B cell (primary cell): ENCODE measurements around the gene OTOGL. TPM values are rescaled to one million over a fixed set of nuclear protein-coding genes. Genes with fewer than 3 reads are reported as not detected.

Experiments
- ATAC-seq: fragments of 200-7000 bp; cut with Tn5 transposase; one replicate; pipeline ENCODE4 v1.10.0; 2021; ENCODE audit warnings: low read depth, mild to moderate bottlenecking, moderate number of reproducible peaks, moderate library complexity
- CTCF ChIA-PET: fragments of 350-600 bp; sonication (Branson Sonifier 250); formaldehyde crosslinking; loops from one replicate; lab custom pipeline; 2021; ENCODE audit warnings: antibody characterized with exemption, inconsistent platforms; lab: Charles Lee
- POLR2A ChIA-PET: fragments of 350-600 bp; sonication (Branson Sonifier 250); formaldehyde crosslinking; loops from one replicate; lab custom pipeline; 2021; ENCODE audit warnings: antibody characterized with exemption; lab: Charles Lee
- DNase-seq: peaks from one replicate; pipeline ENCODE4 v3.0.0; 2013
- H2AFZ ChIP-seq: 2 replicates; pipeline ENCODE4 v1.6.1; 2012; ENCODE audit warnings: mild to moderate bottlenecking, low read depth, low read length; ENCODE audit not compliant: insufficient read depth, poor library complexity, severe bottlenecking
- H3K27ac ChIP-seq, 2 donors: 1 replicate in 1 of 2; 2 replicates in 1 of 2; pipeline ENCODE4 v1.5.1; 2012 to 2013; ENCODE audit warnings: low read length in 2 of 2, mild to moderate bottlenecking in 2 of 2, moderate library complexity in 1 of 2
- H3K27me3 ChIP-seq, 4 experiments: fragments of 200-600 bp in 1 of 4; sonication (generic) in 1 of 4; replicated peaks in 1 of 4; 1 replicate in 2 of 4; 2 replicates in 2 of 4; pipeline versions ENCODE4 v1.6.1 to v1.7.0; 2013 to 2016; ENCODE audit warnings: low read length in 3 of 4, mild to moderate bottlenecking in 2 of 4, mixed read lengths in 1 of 4, moderate library complexity in 1 of 4; ENCODE audit not compliant: insufficient read depth in 4 of 4, control insufficient read depth in 3 of 4; ENCODE audit errors: control extremely low read depth in 1 of 4
- H3K36me3 ChIP-seq, 2 experiments: replicated peaks in 1 of 2; 1 replicate in 1 of 2; 2 replicates in 1 of 2; pipeline versions ENCODE4 v1.6.1 to v1.7.1; 2013; ENCODE audit warnings: low read length in 1 of 2; ENCODE audit not compliant: insufficient read depth in 2 of 2, control insufficient read depth in 1 of 2; ENCODE audit errors: control extremely low read depth in 1 of 2, extremely low read depth in 1 of 2
- H3K4me1 ChIP-seq, 2 donors: fragments of 200-600 bp in 1 of 2; sonication (generic) in 1 of 2; 1 replicate in 1 of 2; 2 replicates in 1 of 2; pipeline versions ENCODE4 v1.5.1 to v1.6.1; 2013 to 2017; ENCODE audit warnings: low read length in 2 of 2; ENCODE audit not compliant: control insufficient read depth in 2 of 2, insufficient read depth in 2 of 2
- H3K4me2 ChIP-seq: replicated peaks from 2 replicates; pipeline ENCODE3; 2012; ENCODE audit warnings: mild to moderate bottlenecking, low read depth, low read length; ENCODE audit not compliant: poor library complexity, severe bottlenecking
- H3K4me3 ChIP-seq, 5 experiments: fragments of 200-600 bp in 1 of 5; sonication (generic) in 1 of 5; 1 replicate in 3 of 5; 2 replicates in 2 of 5; pipeline versions ENCODE4 v1.5.1 to v1.7.0; 2011 to 2016; ENCODE audit warnings: low read length in 4 of 5, mild to moderate bottlenecking in 4 of 5, low read depth in 2 of 5, control low read depth in 1 of 5, moderate library complexity in 1 of 5; ENCODE audit not compliant: insufficient read depth in 1 of 5; ENCODE audit errors: control extremely low read depth in 1 of 5, extremely low read depth in 1 of 5
- H3K79me2 ChIP-seq: fragments of 200-600 bp; sonication (generic); one replicate; pipeline ENCODE4 v1.6.0; 2016; ENCODE audit warnings: low read length; ENCODE audit not compliant: control insufficient read depth, insufficient read depth
- H3K9ac ChIP-seq: fragments of 200-600 bp; sonication (generic); 2 replicates; pipeline ENCODE4 v1.6.1; 2017; ENCODE audit warnings: mild to moderate bottlenecking, low read length, moderate library complexity
- H3K9me3 ChIP-seq, 3 donors: one replicate each; pipeline versions ENCODE4 v1.6.1 to v1.7.1; 2013; ENCODE audit warnings: low read length in 2 of 3; ENCODE audit not compliant: control insufficient read depth in 2 of 3, insufficient read depth in 1 of 3; ENCODE audit errors: control extremely low read depth in 1 of 3
- H4K20me1 ChIP-seq: 2 replicates; pipeline ENCODE4 v1.6.0; 2012; ENCODE audit warnings: mild to moderate bottlenecking, low read length; ENCODE audit not compliant: insufficient read depth, control insufficient read depth, poor library complexity, severe bottlenecking
- H3K27ac Mint-ChIP-seq: one replicate; pipeline ENCODE4 v1.8.0; 2021; ENCODE audit warnings: mixed read lengths
- H3K27me3 Mint-ChIP-seq: one replicate; pipeline ENCODE4 v1.8.0; 2021; ENCODE audit warnings: mixed read lengths
- H3K4me1 Mint-ChIP-seq: one replicate; pipeline ENCODE4 v1.8.0; 2021; ENCODE audit warnings: mixed read lengths
- H3K4me3 Mint-ChIP-seq: one replicate; pipeline ENCODE4 v1.8.0; 2021; ENCODE audit warnings: mixed read lengths
- H3K9me3 Mint-ChIP-seq: one replicate; pipeline ENCODE4 v1.8.0; 2022; ENCODE audit warnings: mixed read lengths; ENCODE audit not compliant: insufficient read depth
- CTCF ChIP-seq: fragments of 200-600 bp; IDR thresholded peaks from one replicate; pipeline ENCODE4 v1.8.0; 2022; ENCODE audit warnings: antibody characterized with exemption, mild to moderate bottlenecking
- EZH2 ChIP-seq: IDR thresholded peaks from 2 replicates; pipeline ENCODE4 v1.6.1; 2012; ENCODE audit warnings: borderline replicate concordance, low read depth, mild to moderate bottlenecking, moderate library complexity, low read length; ENCODE audit not compliant: insufficient read depth, poor library complexity, severe bottlenecking
- intact Hi-C: fragments of 100-400 bp; cut with micrococcal nuclease; formaldehyde crosslinking; loops from one replicate; pipeline ENCODE4 v1.10.0; 2022
- polyA plus RNA-seq: library from polyadenylated mRNA; depleted of rRNA; stranded (reverse); fragments of >200 nt; gene quantifications from 2 replicates; pipeline ENCODE4 v1.2.3, GENCODE V29; 2012
- total RNA-seq, 2 donors: library from RNA; stranded (reverse); fragments of 120-200 nt in 1 of 2; gene quantifications; 1 replicate in 1 of 2; 2 replicates in 1 of 2; pipeline versions ENCODE4 v1.2.3 to v1.2.4, GENCODE V29; 2013 to 2022

OTOGL gene
- total and polyA plus RNA-seq, 2 donors (not counting 1 experiment from before 2014, with no cell fraction given): not detected

DNA sequence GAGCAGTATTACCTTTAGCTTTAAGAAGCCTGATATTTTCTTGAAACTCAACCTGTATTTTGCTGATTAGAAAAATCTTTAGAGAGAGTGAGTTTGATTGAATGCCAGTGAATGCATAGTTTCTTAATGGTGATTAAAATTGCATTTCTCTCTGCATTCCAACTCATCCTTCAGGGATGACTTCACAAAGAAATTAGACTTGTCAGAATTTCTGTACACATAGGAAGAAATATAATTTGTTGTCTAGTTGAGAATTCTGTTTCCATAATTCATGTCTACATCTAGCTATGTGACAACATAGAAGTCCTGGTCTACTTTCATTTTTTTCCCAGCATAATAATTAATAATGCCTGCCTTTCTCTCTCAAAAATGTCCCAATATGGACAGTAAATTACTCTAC, 136.6 kb downstream of the OTOGL start:
- POLR2A ChIA-PET: no interaction called here
- CTCF ChIA-PET: no interaction called here

GRCh38 chr12:80239867-80240266, 140.5 kb downstream of the OTOGL start:
- no peaks in the 10 kb centered on the region for H4K20me1 ChIP-seq
- H3K27me3 Mint-ChIP-seq: peaks cover 3% of the 10 kb centered on the region
- intact Hi-C loops: no loop called here
- no peak for TF ChIP-seq CTCF
- TF ChIP-seq EZH2: no peak
- ChIA-PET CTCF (no interaction called here), POLR2A (no interaction called here)
- no peaks in the 10 kb centered on the region for H3K79me2 ChIP-seq
- no peak overlapping the region for H3K9ac ChIP-seq
- H3K27ac Mint-ChIP-seq: no peak overlapping the region
- H3K9me3 ChIP-seq: no peaks in the 10 kb centered on the region
- no peaks in the 10 kb centered on the region for H3K27me3 ChIP-seq
- no peak overlapping the region for H3K4me2 ChIP-seq
- H3K4me1 Mint-ChIP-seq: no peaks in the 10 kb centered on the region
- no peak overlapping the region for H2AFZ ChIP-seq
- H3K36me3 ChIP-seq: no peaks in the 10 kb centered on the region
- H3K4me3 ChIP-seq: no peak overlapping the region
- H3K4me3 Mint-ChIP-seq: no peak overlapping the region
- ATAC-seq: no peak
- peaks cover 2% of the 10 kb centered on the region for H3K9me3 Mint-ChIP-seq
- DNase-seq: no peak
- H3K4me1 ChIP-seq: no peaks in the 10 kb centered on the region
- no peak overlapping the region for H3K27ac ChIP-seq

More for the DNA sequence above, 136.6 kb downstream of the OTOGL start:
- intact Hi-C loops: no loop called here
- DNase-seq: no peak
- TF ChIP-seq CTCF (no peak), EZH2 (no peak)
- peaks cover 2% of the 10 kb centered on the region for H3K9me3 Mint-ChIP-seq
- ATAC-seq: no peak
- no peak overlapping the region for H3K9ac ChIP-seq
- no peaks in the 10 kb centered on the region for H3K4me1 Mint-ChIP-seq
- H3K27me3 Mint-ChIP-seq: peaks cover 3% of the 10 kb centered on the region
- no peaks in the 10 kb centered on the region for H3K4me1 ChIP-seq
- H3K36me3 ChIP-seq: no peaks in the 10 kb centered on the region
- H3K4me3 ChIP-seq: no peak overlapping the region
- H3K27ac Mint-ChIP-seq: no peak overlapping the region
- no peaks in the 10 kb centered on the region for H3K27me3 ChIP-seq
- H3K27ac ChIP-seq: no peak overlapping the region
- H4K20me1 ChIP-seq: no peaks in the 10 kb centered on the region
- no peak overlapping the region for H3K4me2 ChIP-seq
- H3K9me3 ChIP-seq: no peaks in the 10 kb centered on the region
- H3K79me2 ChIP-seq: no peaks in the 10 kb centered on the region
- no peak overlapping the region for H3K4me3 Mint-ChIP-seq
- no peak overlapping the region for H2AFZ ChIP-seq
